Activated CD4-positive, alpha-beta T cell treated with anti-CD3 and anti-CD28 coated beads, Interleukin-2, amount 10 ng/mL, durations not matched to agents 7 days and 5 days (primary cell): ENCODE results near the gene CYB5A. TPM values are rescaled to one million over a fixed set of nuclear protein-coding genes. Genes with fewer than 3 reads are reported as not detected.

ENCODE experiments used
- CTCF ChIA-PET: fragments of 350-600 bp; sonication (Branson Sonifier 250); formaldehyde crosslinking; loops from one replicate; lab custom pipeline; 2021; ENCODE audit warnings: antibody characterized with exemption; lab: Charles Lee
- POLR2A ChIA-PET: fragments of 350-600 bp; sonication (Branson Sonifier 250); formaldehyde crosslinking; loops from one replicate; lab custom pipeline; 2021; ENCODE audit warnings: antibody characterized with exemption; lab: Charles Lee
- DNase-seq: peaks from one replicate; pipeline ENCODE4 v3.0.0-alpha.2; 2020
- H3K27ac Mint-ChIP-seq: one replicate; pipeline ENCODE4 v1.8.0; 2021; ENCODE audit warnings: mild to moderate bottlenecking, moderate library complexity, mixed read lengths
- H3K27me3 Mint-ChIP-seq: one replicate; pipeline ENCODE4 v1.8.0; 2021; ENCODE audit warnings: mixed read lengths
- H3K36me3 Mint-ChIP-seq: one replicate; pipeline ENCODE4 v1.8.0; 2021; ENCODE audit warnings: low read depth, mixed read lengths
- H3K4me1 Mint-ChIP-seq: one replicate; pipeline ENCODE4 v1.8.0; 2021; ENCODE audit warnings: mixed read lengths
- H3K4me3 Mint-ChIP-seq: one replicate; pipeline ENCODE4 v1.8.0; 2021; ENCODE audit warnings: mild to moderate bottlenecking, moderate library complexity, mixed read lengths
- H3K9me3 Mint-ChIP-seq: one replicate; pipeline ENCODE4 v1.8.0; 2021; ENCODE audit warnings: mixed read lengths
- total RNA-seq, 2 experiments: library from RNA; stranded (reverse); gene quantifications; one replicate each; pipeline ENCODE4 v1.2.3, GENCODE V29; 2021

The CYB5A gene
- total RNA-seq, 2 experiments from 2014 or later: 30.6 to 32.3 TPM

- CTCF ChIA-PET: interaction anchor here (0.6 kb wide), 1 partner anchor 68 kb away, joined by 3 read pairs; no protein-coding TSS in a partner anchor
These were observed 26.1 kb downstream of the CYB5A start for GRCh38 chr18:74265546-74266098.

GRCh38 chr18:74264303-74265020 lies 27.3 kb downstream of the CYB5A start:
- ChIA-PET POLR2A (no interaction called here), CTCF (interaction anchor here (0.7 to 1.3 kb wide), 2 partner anchors 9 to 129 kb away, joined by 3 to 4 read pairs; no protein-coding TSS in a partner anchor)
- H3K4me3 Mint-ChIP-seq: no peak overlapping the region
- H3K27ac Mint-ChIP-seq: no peak overlapping the region
- no peaks in the 10 kb centered on the region for H3K4me1 Mint-ChIP-seq
- no peaks in the 10 kb centered on the region for H3K9me3 Mint-ChIP-seq
- no peak for DNase-seq
- H3K36me3 Mint-ChIP-seq: no peaks in the 10 kb centered on the region
- H3K27me3 Mint-ChIP-seq: no peaks in the 10 kb centered on the region

More at GRCh38 chr18:74265546-74266098, 26.1 kb downstream of the CYB5A start:
- no peaks in the 10 kb centered on the region for H3K4me1 Mint-ChIP-seq
- no peak overlapping the region for H3K27ac Mint-ChIP-seq
- no peaks in the 10 kb centered on the region for H3K27me3 Mint-ChIP-seq
- H3K4me3 Mint-ChIP-seq: no peak overlapping the region
- H3K9me3 Mint-ChIP-seq: no peaks in the 10 kb centered on the region
- DNase-seq: no peak
- POLR2A ChIA-PET: no interaction called here
- no peaks in the 10 kb centered on the region for H3K36me3 Mint-ChIP-seq

DNA sequence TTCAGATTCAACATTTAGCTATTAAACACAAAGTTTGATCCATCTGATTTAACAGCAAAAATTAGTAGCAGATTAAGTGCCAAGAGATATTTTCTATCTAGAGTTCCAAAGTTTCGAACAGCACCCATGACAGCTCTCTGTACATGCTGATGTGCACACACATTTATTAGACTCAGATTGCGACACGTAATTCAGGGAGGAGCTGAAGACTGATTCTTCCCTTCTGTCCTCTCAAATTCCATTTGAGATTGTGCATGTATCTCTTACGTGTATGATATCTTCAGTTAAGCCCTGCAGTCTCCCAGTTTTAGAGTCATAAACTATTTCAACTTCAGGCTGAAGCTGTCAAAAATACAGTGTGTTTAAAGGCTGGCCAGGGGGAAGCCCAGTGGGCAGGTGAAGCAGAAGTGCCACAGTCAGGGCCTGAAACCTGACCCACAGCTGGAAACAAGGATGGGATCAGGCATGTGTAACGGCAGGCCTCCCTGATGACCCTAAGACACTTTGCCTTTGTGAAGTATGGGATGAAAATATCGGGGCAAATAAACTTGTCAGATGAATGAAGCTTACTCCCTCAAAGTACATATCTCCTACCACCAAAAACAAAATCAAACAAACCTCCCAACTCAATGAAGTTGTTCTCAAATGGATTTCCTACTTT lies 30.6 kb downstream of the CYB5A start:
- no peaks in the 10 kb centered on the region for H3K4me1 Mint-ChIP-seq
- H3K36me3 Mint-ChIP-seq: no peaks in the 10 kb centered on the region
- no peak overlapping the region for H3K4me3 Mint-ChIP-seq
- no peaks in the 10 kb centered on the region for H3K27me3 Mint-ChIP-seq
- CTCF ChIA-PET: no interaction called here
- POLR2A ChIA-PET: interaction anchor here (0.6 kb wide), 1 partner anchor 363 kb away, joined by 4 read pairs; no protein-coding TSS in a partner anchor
- no peak overlapping the region for H3K27ac Mint-ChIP-seq
- no peaks in the 10 kb centered on the region for H3K9me3 Mint-ChIP-seq
- no peak for DNase-seq

DNA sequence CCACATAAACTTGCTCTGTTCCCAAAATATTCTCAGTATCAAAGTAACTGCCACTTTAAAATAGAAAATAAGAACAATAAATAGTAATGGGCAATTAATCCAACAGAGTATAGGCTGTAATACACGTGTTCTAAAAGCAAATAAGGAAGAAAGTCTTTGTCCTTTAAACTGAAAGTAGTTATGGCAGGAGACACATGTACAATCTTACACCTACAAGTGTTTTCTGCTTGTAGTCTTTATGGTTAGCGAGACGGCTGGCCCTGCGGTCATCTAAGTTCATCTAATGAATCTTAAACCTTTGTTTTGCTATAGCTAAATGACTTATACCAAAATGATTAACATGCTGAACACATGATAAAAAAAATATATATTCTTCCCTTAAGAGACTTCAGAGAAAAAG lies 32.4 kb downstream of the CYB5A start:
- POLR2A ChIA-PET: no interaction called here
- CTCF ChIA-PET: no interaction called here
- no peaks in the 10 kb centered on the region for H3K4me1 Mint-ChIP-seq
- no peak for DNase-seq
- no peaks in the 10 kb centered on the region for H3K9me3 Mint-ChIP-seq
- no peaks in the 10 kb centered on the region for H3K27me3 Mint-ChIP-seq
- H3K36me3 Mint-ChIP-seq: no peaks in the 10 kb centered on the region
- H3K27ac Mint-ChIP-seq: no peak overlapping the region
- H3K4me3 Mint-ChIP-seq: no peak overlapping the region

- H3K27ac Mint-ChIP-seq: no peak overlapping the region
- POLR2A ChIA-PET: no interaction called here
These were observed 34.7 kb downstream of the CYB5A start for GRCh38 chr18:74257083-74257482.

DNA sequence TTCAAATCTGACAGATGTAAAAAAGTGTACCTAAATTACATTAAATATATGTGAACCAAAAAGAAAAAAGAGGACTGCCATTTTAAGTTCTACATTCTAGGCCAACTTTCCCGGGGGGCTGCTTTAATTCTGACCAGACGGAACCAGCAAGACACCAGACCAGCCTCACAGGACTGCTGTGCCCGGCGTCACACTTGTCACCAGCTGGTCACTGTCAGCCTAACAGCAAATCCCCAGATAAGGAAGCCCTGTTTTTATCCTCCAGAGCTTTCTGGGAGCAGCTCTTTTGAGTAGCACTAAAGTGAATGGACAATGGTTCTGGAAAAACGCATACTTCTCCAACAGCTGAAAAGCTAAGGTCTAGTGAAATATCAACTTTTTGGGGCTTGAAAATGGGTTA lies 35.6 kb downstream of the CYB5A start:
- H3K27me3 Mint-ChIP-seq: no peaks in the 10 kb centered on the region
- H3K4me3 Mint-ChIP-seq: no peak overlapping the region
- H3K27ac Mint-ChIP-seq: no peak overlapping the region
- peaks cover 5% of the 10 kb centered on the region for H3K4me1 Mint-ChIP-seq
- no peaks in the 10 kb centered on the region for H3K36me3 Mint-ChIP-seq
- POLR2A ChIA-PET: no interaction called here
- H3K9me3 Mint-ChIP-seq: no peaks in the 10 kb centered on the region
- DNase-seq: no peak
- CTCF ChIA-PET: no interaction called here

More at GRCh38 chr18:74257083-74257482, 34.7 kb downstream of the CYB5A start:
- CTCF ChIA-PET: no interaction called here
- Mint-ChIP-seq H3K9me3 (no peaks in the 10 kb centered on the region), H3K4me3 (no peak overlapping the region), H3K36me3 (no peaks in the 10 kb centered on the region), H3K4me1 (peaks cover under 1% of the 10 kb centered on the region), H3K27me3 (no peaks in the 10 kb centered on the region)
- DNase-seq: no peak

GRCh38 chr18:74255131-74255616 lies 36.6 kb downstream of the CYB5A start:
- no peaks in the 10 kb centered on the region for H3K36me3 Mint-ChIP-seq
- DNase-seq: no peak
- H3K27ac Mint-ChIP-seq: no peak overlapping the region
- POLR2A ChIA-PET: no interaction called here
- no peak overlapping the region for H3K4me3 Mint-ChIP-seq
- H3K9me3 Mint-ChIP-seq: no peaks in the 10 kb centered on the region
- H3K4me1 Mint-ChIP-seq: peaks cover 5% of the 10 kb centered on the region
- CTCF ChIA-PET: no interaction called here
- H3K27me3 Mint-ChIP-seq: no peaks in the 10 kb centered on the region

- no peaks in the 10 kb centered on the region for H3K9me3 Mint-ChIP-seq
- H3K27ac Mint-ChIP-seq: no peak overlapping the region
- H3K36me3 Mint-ChIP-seq: no peaks in the 10 kb centered on the region
- DNase-seq: no peak
- H3K27me3 Mint-ChIP-seq: no peaks in the 10 kb centered on the region
- H3K4me1 Mint-ChIP-seq: peaks cover 9% of the 10 kb centered on the region
- CTCF ChIA-PET: no interaction called here
- no peak overlapping the region for H3K4me3 Mint-ChIP-seq
- POLR2A ChIA-PET: no interaction called here
These were observed 39.7 kb downstream of the CYB5A start for GRCh38 chr18:74252039-74252395.

DNA sequence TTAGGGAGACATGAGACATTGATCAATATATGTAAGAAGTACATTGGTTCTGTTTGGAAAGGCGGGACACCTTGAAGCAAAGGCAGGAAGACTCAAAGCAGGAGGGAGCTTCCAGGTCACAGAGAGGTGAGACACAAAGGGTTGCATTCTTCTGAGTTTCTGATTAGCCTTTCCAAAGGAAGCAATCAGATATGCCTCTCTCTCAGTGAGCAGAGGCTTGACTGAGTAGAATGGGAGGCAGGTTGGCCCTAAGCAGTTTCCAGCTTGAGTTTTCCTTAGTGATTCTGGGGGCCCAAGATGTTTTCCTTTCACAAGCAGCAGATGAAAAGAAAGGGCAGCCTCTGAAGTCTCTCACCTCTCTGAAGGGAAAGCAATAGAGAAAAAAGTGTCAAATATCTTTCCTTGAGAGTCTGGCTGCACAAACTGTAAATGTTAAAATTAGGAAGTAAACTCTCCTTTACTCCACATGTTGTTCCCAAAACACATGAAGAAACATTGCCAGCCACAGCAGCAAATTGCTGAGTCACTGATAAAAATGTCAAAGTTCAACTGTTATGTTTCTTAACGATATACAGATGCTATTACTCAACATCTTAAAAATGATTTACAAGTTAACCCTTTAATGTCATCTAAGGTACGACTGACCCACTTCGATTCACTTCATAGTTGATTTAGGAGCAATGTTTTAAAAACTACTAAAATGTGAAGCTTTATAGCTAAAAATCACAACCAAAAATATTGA lies 40.3 kb downstream of the CYB5A start:
- Mint-ChIP-seq H3K36me3 (no peaks in the 10 kb centered on the region), H3K4me1 (peaks cover 9% of the 10 kb centered on the region), H3K9me3 (no peaks in the 10 kb centered on the region), H3K4me3 (no peak overlapping the region), H3K27me3 (no peaks in the 10 kb centered on the region), H3K27ac (no peak overlapping the region)
- DNase-seq: no peak
- CTCF ChIA-PET: no interaction called here
- POLR2A ChIA-PET: no interaction called here

DNA sequence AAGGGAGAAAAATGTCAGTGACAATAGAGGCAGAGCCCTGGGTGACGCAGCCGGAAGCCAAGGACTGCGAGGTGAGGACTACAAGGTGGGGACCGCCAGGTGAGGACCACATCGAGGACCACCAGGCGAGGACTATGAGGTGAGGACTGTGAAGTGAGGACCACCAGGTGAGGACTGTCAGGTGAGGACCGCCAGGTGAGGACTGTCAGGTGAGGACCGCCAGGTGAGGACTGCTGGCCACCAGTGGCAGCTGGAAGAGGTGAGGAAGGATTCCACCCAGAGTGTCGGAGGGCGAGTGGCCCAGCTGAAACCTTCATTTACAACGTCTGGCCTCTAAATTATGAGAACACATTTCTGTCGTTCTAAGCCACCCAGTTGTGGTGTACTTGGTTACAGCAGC lies 41.6 kb downstream of the CYB5A start:
- DNase-seq: no peak
- Mint-ChIP-seq H3K4me3 (no peak overlapping the region), H3K4me1 (peaks cover 9% of the 10 kb centered on the region), H3K36me3 (no peaks in the 10 kb centered on the region), H3K27ac (no peak overlapping the region), H3K9me3 (no peaks in the 10 kb centered on the region), H3K27me3 (no peaks in the 10 kb centered on the region)
- POLR2A ChIA-PET: no interaction called here
- CTCF ChIA-PET: no interaction called here

- Mint-ChIP-seq H3K4me3 (no peak overlapping the region), H3K9me3 (no peaks in the 10 kb centered on the region), H3K4me1 (peaks cover 9% of the 10 kb centered on the region), H3K27me3 (peaks cover 4% of the 10 kb centered on the region), H3K27ac (no peak overlapping the region), H3K36me3 (no peaks in the 10 kb centered on the region)
- ChIA-PET POLR2A (no interaction called here), CTCF (no interaction called here)
- DNase-seq: no peak
These were observed 42.4 kb downstream of the CYB5A start for GRCh38 chr18:74249181-74249968.

DNA sequence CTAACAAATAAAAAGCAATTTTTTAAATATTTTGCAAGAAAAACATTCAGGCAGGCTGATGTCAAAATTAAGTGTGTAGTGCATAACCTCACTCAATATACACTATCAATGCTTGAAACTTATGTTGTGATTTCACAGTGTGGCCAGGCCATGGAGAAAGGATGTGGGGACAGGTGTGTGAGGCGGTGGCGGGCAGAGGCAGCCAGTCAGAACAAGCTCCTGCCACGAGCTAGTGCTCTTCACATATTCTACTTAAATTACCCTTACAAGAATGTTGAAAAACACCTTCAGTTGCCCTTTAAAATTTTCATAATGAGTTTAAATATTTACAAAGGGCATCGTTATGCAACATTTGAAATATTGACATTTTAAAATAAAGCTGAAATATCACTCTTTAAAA lies 43.2 kb downstream of the CYB5A start:
- no peak overlapping the region for H3K4me3 Mint-ChIP-seq
- POLR2A ChIA-PET: no interaction called here
- no peaks in the 10 kb centered on the region for H3K9me3 Mint-ChIP-seq
- CTCF ChIA-PET: no interaction called here
- peaks cover 4% of the 10 kb centered on the region for H3K27me3 Mint-ChIP-seq
- H3K4me1 Mint-ChIP-seq: peaks cover 9% of the 10 kb centered on the region
- H3K36me3 Mint-ChIP-seq: no peaks in the 10 kb centered on the region
- no peak for DNase-seq
- H3K27ac Mint-ChIP-seq: no peak overlapping the region
